Omental fat pad (tissue), 4 donors: ENCODE results near the gene EYA4. TPM values are rescaled to one million over a fixed set of nuclear protein-coding genes. Genes with fewer than 3 reads are reported as not detected.

ENCODE experiments used
- ATAC-seq: fragments of 150-250 bp; one replicate; pipeline ENCODE4 v1.9.1; 2016; ENCODE audit warnings: mild to moderate bottlenecking, moderate library complexity; ENCODE audit not compliant: low FRiP score
- DNase-seq: peaks from one replicate; pipeline ENCODE4 v3.0.0-alpha.2; 2019; ENCODE audit warnings: low spot score
- CTCF ChIP-seq, 3 donors: fragments of 450-650 bp; IDR thresholded peaks; one replicate each; pipeline ENCODE4 v1.5.1; 2016 to 2017; ENCODE audit warnings: antibody characterized with exemption in 3 of 3, mild to moderate bottlenecking in 3 of 3, moderate library complexity in 2 of 3
- total RNA-seq, 4 donors: library from RNA; depleted of rRNA; stranded (reverse); fragments of >200 nt; gene quantifications; one replicate each; pipeline ENCODE4 v1.1.0, GENCODE V29; 2016

EYA4 gene
- total RNA-seq, 4 donors from 2014 or later, result 1.1 to 4.2 (median 2.0) TPM

- peak; percentile 31 for ATAC-seq
Observed at GRCh38 chr6:133242637-133243585, 1.8 kb downstream of the EYA4 start.

GRCh38 chr6:133243723-133244305 is 2.7 kb downstream of the EYA4 start:
- no peak for ATAC-seq
- TF ChIP-seq CTCF (IDR thresholded peaks at IDR 0.05), result no peak

More at GRCh38 chr6:133242637-133243585, 1.8 kb downstream of the EYA4 start:
- no peak for TF ChIP-seq CTCF (IDR thresholded peaks at IDR 0.05)
- DNase-seq, result no peak

DNA sequence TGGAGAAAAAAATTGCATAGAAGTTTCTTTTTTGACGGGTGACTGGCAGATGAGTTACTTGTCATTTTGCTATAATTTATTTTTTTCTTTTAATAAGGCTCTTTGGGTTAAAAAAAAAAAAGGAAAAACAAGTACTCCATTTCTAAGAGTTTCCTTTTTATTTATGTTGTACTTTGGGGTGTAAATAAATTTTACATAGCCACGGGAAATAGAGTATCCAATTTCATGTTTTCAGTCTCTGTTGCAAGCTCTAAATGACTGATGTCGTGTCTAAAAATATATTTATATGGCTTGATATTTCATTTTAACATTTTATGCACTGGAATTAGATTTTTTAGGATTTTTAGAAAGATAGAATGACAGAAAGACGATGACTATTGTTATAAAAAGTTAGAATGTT is 3.4 kb downstream of the EYA4 start:
- DNase-seq (no peak), ATAC-seq (no peak)
- TF ChIP-seq CTCF (IDR thresholded peaks at IDR 0.05), result no peak

More at GRCh38 chr6:133243723-133244305, 2.7 kb downstream of the EYA4 start:
- DNase-seq, result no peak

- DNase-seq, result no peak
- no peak for TF ChIP-seq CTCF (IDR thresholded peaks at IDR 0.05)
- no peak for ATAC-seq
Observed at GRCh38 chr6:133245007-133245406, 3.9 kb downstream of the EYA4 start.

DNA sequence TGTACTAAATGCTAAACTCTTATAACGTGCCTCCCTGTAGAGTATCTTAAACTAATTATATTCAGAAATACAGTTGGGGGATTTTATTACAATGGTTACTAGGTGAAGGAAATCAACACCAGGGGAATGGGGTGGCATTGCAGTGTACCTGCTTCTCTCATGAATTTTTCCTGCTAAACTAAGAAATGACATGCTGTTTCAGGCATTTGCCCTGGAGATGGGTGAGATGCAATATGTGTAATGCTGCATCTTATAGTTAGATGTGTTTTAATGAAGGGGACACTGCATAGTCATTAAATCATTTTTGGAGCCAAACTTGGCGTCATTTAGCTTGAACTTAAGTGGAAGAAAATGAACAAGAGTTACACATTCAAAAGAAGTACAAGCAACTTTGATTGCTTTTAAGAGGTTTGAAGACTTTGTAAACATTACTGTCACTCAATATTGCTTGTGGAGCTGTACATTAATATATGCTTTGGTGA is 4.3 kb downstream of the EYA4 start:
- TF ChIP-seq CTCF (IDR thresholded peaks at IDR 0.05), result no peak
- no peak for ATAC-seq
- no peak for DNase-seq

DNA sequence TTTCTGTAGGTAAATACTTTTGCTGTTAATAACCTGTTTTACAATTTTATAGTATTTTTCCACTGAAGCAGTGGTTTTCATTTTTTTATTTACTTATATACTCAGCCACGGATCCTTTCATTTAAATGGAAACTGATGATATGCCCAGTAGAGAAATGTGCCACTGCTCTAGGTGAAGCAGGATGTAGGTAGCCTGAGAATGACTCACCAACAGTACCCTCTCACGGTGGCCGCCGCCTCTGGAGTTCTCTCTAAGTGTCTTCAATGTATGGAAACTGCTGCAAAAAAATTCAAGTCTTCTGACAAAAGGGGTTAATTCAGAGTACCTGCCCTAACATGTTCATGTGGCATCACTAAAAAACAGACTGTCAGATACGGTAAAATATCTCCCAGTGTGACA is 6.4 kb downstream of the EYA4 start:
- ATAC-seq, result no peak
- TF ChIP-seq CTCF (IDR thresholded peaks at IDR 0.05), result no peak
- no peak for DNase-seq
